GM10266 (cell line): ENCODE measurements around the gene MYZAP.

Experiments used
- DNase-seq: peaks from one replicate; pipeline ENCODE4 v3.0.0; 2012; ENCODE audit errors: extremely low spot score
- CTCF ChIP-seq: IDR thresholded peaks from 2 replicates; pipeline ENCODE4 v1.5.1; 2012; ENCODE audit warnings: mild to moderate bottlenecking, low read depth; ENCODE audit not compliant: control insufficient read depth, insufficient read depth; ENCODE audit errors: missing control alignments

MYZAP gene

DNA sequence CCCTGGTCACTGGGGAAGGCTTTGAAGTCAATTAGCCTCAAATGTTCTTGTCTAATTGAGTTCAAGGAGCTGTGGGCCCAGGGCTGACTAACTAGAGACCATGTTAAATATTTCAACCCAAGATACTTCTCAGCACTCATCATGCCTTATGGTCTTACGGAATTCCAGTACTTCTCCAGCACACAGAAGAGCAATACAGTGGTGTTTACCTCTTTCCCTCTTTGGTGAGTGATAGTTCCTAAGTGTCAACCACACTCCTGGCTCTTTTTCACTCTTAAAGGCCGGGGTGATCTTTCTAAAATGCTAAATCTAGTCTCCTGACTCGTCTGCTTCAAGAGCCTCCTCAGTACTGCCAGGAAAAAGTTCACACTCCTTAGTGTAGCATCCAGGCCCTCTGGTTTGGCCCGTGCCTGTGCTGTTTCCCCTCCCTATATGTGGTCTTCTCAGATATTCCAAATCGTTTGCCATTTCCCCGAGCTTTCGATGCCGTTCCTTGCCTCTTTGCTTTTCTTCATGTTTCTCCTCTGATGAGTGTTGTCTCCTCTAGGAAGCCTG lies 4.7 kb downstream of the MYZAP start:
- TF ChIP-seq CTCF, result no peak
- DNase-seq, result no peak

- no peak for TF ChIP-seq CTCF
- no peak for DNase-seq
Measured at GRCh38 chr15:57596978-57597377, 5.3 kb downstream of the MYZAP start.

- no peak for TF ChIP-seq CTCF
Measured at GRCh38 chr15:57597431-57597830, 5.7 kb downstream of the MYZAP start.

DNA sequence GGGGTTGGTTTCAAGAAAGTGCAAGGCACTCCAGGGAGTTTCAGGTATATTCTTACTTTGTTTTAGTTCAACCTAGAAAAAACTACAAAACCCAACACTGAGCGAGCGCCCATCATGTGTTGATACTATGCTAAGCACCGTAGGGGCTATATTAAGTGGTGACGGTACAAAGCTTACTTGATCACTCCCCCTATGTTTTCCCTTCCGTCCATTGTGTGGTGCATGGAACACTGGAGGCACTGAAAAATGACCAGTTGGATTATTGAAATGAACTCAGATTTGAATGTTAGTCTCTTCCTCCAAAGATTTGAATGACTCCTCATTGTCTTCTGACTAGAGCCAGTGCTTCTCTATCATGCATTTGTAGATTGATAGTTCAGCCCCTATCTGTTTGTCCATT lies 6.6 kb downstream of the MYZAP start:
- no peak for DNase-seq
- TF ChIP-seq CTCF, result no peak

More at GRCh38 chr15:57597431-57597830, 5.7 kb downstream of the MYZAP start:
- DNase-seq, result no peak

DNA sequence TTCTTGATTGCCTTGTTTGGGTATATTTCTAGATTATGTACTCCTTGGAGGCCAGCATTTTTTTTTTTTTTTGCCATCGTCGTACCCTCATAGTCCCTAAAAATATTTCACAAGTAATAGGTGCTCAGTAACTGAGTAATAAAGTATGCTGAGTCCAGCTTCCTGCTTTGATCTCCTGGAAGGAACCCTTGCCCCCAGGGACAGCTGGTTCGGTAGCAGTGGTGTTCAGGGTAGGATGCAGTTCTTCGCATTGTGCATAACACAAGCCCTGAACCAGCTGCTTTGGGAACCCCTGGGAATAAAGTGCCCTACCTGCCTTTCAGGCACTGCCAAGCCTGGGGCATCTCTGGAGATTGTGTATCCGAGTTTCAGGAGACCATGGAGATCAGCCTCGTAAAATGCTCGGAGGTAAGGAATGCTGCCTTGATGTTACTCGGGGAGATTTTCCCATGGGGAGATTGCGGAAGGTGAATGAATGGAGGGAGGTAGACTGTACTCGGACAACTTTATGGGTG lies 7.6 kb downstream of the MYZAP start:
- no peak for TF ChIP-seq CTCF
- no peak for DNase-seq

GRCh38 chr15:57600197-57600596 lies 8.5 kb downstream of the MYZAP start:
- no peak for DNase-seq
- no peak for TF ChIP-seq CTCF

DNA sequence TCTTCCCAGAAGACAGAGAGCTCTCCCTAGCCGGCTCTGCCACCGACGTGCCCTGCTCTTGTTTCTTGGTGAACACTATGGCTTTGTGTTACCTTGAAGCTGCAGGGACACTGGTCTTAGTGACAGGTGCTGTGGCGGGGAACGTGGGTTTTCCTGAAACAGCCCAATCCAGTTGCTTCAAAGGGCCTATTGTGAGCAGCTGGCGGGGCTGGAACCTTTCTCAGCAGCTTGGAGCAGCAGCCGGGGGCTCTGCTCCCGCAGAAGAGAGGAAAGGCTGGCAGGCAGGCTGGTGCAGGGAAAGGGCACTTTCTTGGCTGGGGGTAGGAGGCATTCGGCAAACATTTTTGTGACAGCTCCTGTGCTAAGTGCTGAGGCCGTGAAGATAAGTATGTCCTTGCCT lies 12.8 kb downstream of the MYZAP start:
- TF ChIP-seq CTCF, result no peak
- no peak for DNase-seq
